ENCODE data around the gene NLRP10. TPM values are rescaled to one million over a fixed set of nuclear protein-coding genes. Genes with fewer than 3 reads are reported as not detected.

The NLRP10 gene
- total and polyA plus RNA-seq, 4 donors = not detected

- intact Hi-C loops (cut with DNase I) = loop anchor here in 1 of 2 donors (10.0 kb wide), 1 partner anchor 289 kb away; no protein-coding TSS in a partner anchor
- Histone ChIP-seq H3K27me3 (ENCODE audit: control insufficient read depth in 1 of 2, insufficient read depth in 2 of 2, low read length in 1 of 2) (no peaks in the 10 kb centered on the region), H3K36me3 (ENCODE audit: control insufficient read depth in 1 of 2, insufficient read depth in 2 of 2, low read length in 1 of 2) (no peaks in the 10 kb centered on the region), H3K4me3 (ENCODE audit: low read length in 2 of 2) (no peak overlapping the region), H3K27ac (ENCODE audit: low read depth in 1 of 2, low read length in 2 of 2) (no peak overlapping the region), H3K4me1 (ENCODE audit: control insufficient read depth in 1 of 2, insufficient read depth in 2 of 2, low read length in 2 of 2) (no peaks in the 10 kb centered on the region), H3K9me3 (ENCODE audit: control insufficient read depth, low read length) (no peaks in the 10 kb centered on the region)
- whole genome bisulfite sequencing, 2 donors = 78 to 79% methylated on average over 7 of the region's 7 CpGs
- DNase-seq (no peak), ATAC-seq (ENCODE audit: low FRiP score) (no peak)
These were observed 18.8 kb upstream of the NLRP10 start for GRCh38 chr11:7983832-7984590.

GRCh38 chr11:7982582-7983119, 17.4 kb upstream of the NLRP10 start:
- no peak for ATAC-seq (ENCODE audit: low FRiP score)
- no peak overlapping the region for H3K4me3 ChIP-seq (ENCODE audit: low read length in 2 of 2)
- H3K27ac ChIP-seq (ENCODE audit: low read depth in 1 of 2, low read length in 2 of 2) = no peak overlapping the region
- intact Hi-C loops (cut with DNase I) = loop anchor here in 1 of 2 donors (10.0 kb wide), 1 partner anchor 288 kb away; no protein-coding TSS in a partner anchor
- no peak for DNase-seq
- no peaks in the 10 kb centered on the region for H3K27me3 ChIP-seq (ENCODE audit: control insufficient read depth in 1 of 2, insufficient read depth in 2 of 2, low read length in 1 of 2)
- 75 to 92% methylated on average over 1 of the region's 1 CpG for WGBS, 2 donors
- H3K9me3 ChIP-seq (ENCODE audit: control insufficient read depth, low read length) = no peaks in the 10 kb centered on the region
- no peaks in the 10 kb centered on the region for H3K36me3 ChIP-seq (ENCODE audit: control insufficient read depth in 1 of 2, insufficient read depth in 2 of 2, low read length in 1 of 2)
- H3K4me1 ChIP-seq (ENCODE audit: control insufficient read depth in 1 of 2, insufficient read depth in 2 of 2, low read length in 2 of 2) = no peaks in the 10 kb centered on the region

GRCh38 chr11:7981619-7982157, 16.4 kb upstream of the NLRP10 start:
- Histone ChIP-seq H3K27ac (ENCODE audit: low read depth in 1 of 2, low read length in 2 of 2) (no peak overlapping the region), H3K4me1 (ENCODE audit: control insufficient read depth in 1 of 2, insufficient read depth in 2 of 2, low read length in 2 of 2) (no peaks in the 10 kb centered on the region), H3K36me3 (ENCODE audit: control insufficient read depth in 1 of 2, insufficient read depth in 2 of 2, low read length in 1 of 2) (no peaks in the 10 kb centered on the region), H3K27me3 (ENCODE audit: control insufficient read depth in 1 of 2, insufficient read depth in 2 of 2, low read length in 1 of 2) (no peaks in the 10 kb centered on the region), H3K9me3 (ENCODE audit: control insufficient read depth, low read length) (no peaks in the 10 kb centered on the region), H3K4me3 (ENCODE audit: low read length in 2 of 2) (no peak overlapping the region)
- 71 to 80% methylated on average over 1 of the region's 1 CpG for WGBS, 2 donors
- DNase-seq (no peak), ATAC-seq (ENCODE audit: low FRiP score) (no peak)
- intact Hi-C loops (cut with DNase I) = loop anchor here in 1 of 2 donors (10.0 kb wide), 1 partner anchor 287 kb away; no protein-coding TSS in a partner anchor

- Histone ChIP-seq H3K27ac (ENCODE audit: low read depth in 1 of 2, low read length in 2 of 2) (no peak overlapping the region), H3K36me3 (ENCODE audit: control insufficient read depth in 1 of 2, insufficient read depth in 2 of 2, low read length in 1 of 2) (no peaks in the 10 kb centered on the region), H3K4me1 (ENCODE audit: control insufficient read depth in 1 of 2, insufficient read depth in 2 of 2, low read length in 2 of 2) (no peaks in the 10 kb centered on the region), H3K27me3 (ENCODE audit: control insufficient read depth in 1 of 2, insufficient read depth in 2 of 2, low read length in 1 of 2) (no peaks in the 10 kb centered on the region), H3K9me3 (ENCODE audit: control insufficient read depth, low read length) (no peaks in the 10 kb centered on the region), H3K4me3 (ENCODE audit: low read length in 2 of 2) (no peak overlapping the region)
- intact Hi-C loops (cut with DNase I) = no loop called here
- no peak for DNase-seq
- ATAC-seq (ENCODE audit: low FRiP score) = no peak
- WGBS, 2 donors = 10 to 14% methylated on average over 5 of the region's 5 CpGs
These were observed 12.1 kb upstream of the NLRP10 start for GRCh38 chr11:7977232-7977917.

GRCh38 chr11:7974668-7975067, 9.4 kb upstream of the NLRP10 start:
- Histone ChIP-seq H3K4me3 (ENCODE audit: low read length in 2 of 2) (no peak overlapping the region), H3K9me3 (ENCODE audit: control insufficient read depth, low read length) (no peaks in the 10 kb centered on the region), H3K36me3 (ENCODE audit: control insufficient read depth in 1 of 2, insufficient read depth in 2 of 2, low read length in 1 of 2) (no peaks in the 10 kb centered on the region), H3K4me1 (ENCODE audit: control insufficient read depth in 1 of 2, insufficient read depth in 2 of 2, low read length in 2 of 2) (no peaks in the 10 kb centered on the region), H3K27ac (ENCODE audit: low read depth in 1 of 2, low read length in 2 of 2) (no peak overlapping the region), H3K27me3 (ENCODE audit: control insufficient read depth in 1 of 2, insufficient read depth in 2 of 2, low read length in 1 of 2) (no peaks in the 10 kb centered on the region)
- DNase-seq = no peak
- ATAC-seq (ENCODE audit: low FRiP score) = no peak
- 88 to 94% methylated on average over 2 of the region's 2 CpGs for WGBS, 2 donors
- intact Hi-C loops (cut with DNase I) = no loop called here

- Histone ChIP-seq H3K36me3 (ENCODE audit: control insufficient read depth in 1 of 2, insufficient read depth in 2 of 2, low read length in 1 of 2) (no peaks in the 10 kb centered on the region), H3K27ac (ENCODE audit: low read depth in 1 of 2, low read length in 2 of 2) (no peak overlapping the region), H3K9me3 (ENCODE audit: control insufficient read depth, low read length) (no peaks in the 10 kb centered on the region), H3K27me3 (ENCODE audit: control insufficient read depth in 1 of 2, insufficient read depth in 2 of 2, low read length in 1 of 2) (peaks cover 0 to under 1% of the 10 kb centered on the region in 2 donors), H3K4me1 (ENCODE audit: control insufficient read depth in 1 of 2, insufficient read depth in 2 of 2, low read length in 2 of 2) (no peaks in the 10 kb centered on the region), H3K4me3 (ENCODE audit: low read length in 2 of 2) (no peak overlapping the region)
- 65 to 76% methylated on average over 5 of the region's 5 CpGs for WGBS, 2 donors
- DNase-seq (no peak), ATAC-seq (ENCODE audit: low FRiP score) (no peak)
- intact Hi-C loops (cut with DNase I) = no loop called here
These were observed 7.8 kb upstream of the NLRP10 start for GRCh38 chr11:7973011-7973410.

GRCh38 chr11:7971846-7972245, 6.6 kb upstream of the NLRP10 start:
- H3K27ac ChIP-seq (ENCODE audit: low read depth in 1 of 2, low read length in 2 of 2) = no peak overlapping the region
- intact Hi-C loops (cut with DNase I) = no loop called here

GRCh38 chr11:7969756-7970646, 4.8 kb upstream of the NLRP10 start:
- no peaks in the 10 kb centered on the region for H3K4me1 ChIP-seq (ENCODE audit: control insufficient read depth in 1 of 2, insufficient read depth in 2 of 2, low read length in 2 of 2)
- no peaks in the 10 kb centered on the region for H3K36me3 ChIP-seq (ENCODE audit: control insufficient read depth in 1 of 2, insufficient read depth in 2 of 2, low read length in 1 of 2)
- ATAC-seq (ENCODE audit: low FRiP score) (no peak), DNase-seq (no peak)
- intact Hi-C loops (cut with DNase I) = no loop called here
- H3K9me3 ChIP-seq (ENCODE audit: control insufficient read depth, low read length) = no peaks in the 10 kb centered on the region
- H3K27ac ChIP-seq (ENCODE audit: low read depth in 1 of 2, low read length in 2 of 2) = no peak overlapping the region
- WGBS, 2 donors = 68 to 69% methylated on average over 3 of the region's 3 CpGs
- peaks cover 0 to 3% of the 10 kb centered on the region in 2 donors for H3K27me3 ChIP-seq (ENCODE audit: control insufficient read depth in 1 of 2, insufficient read depth in 2 of 2, low read length in 1 of 2)
- no peak overlapping the region for H3K4me3 ChIP-seq (ENCODE audit: low read length in 2 of 2)

More at GRCh38 chr11:7971846-7972245, 6.6 kb upstream of the NLRP10 start:
- DNase-seq = no peak
- Histone ChIP-seq H3K9me3 (ENCODE audit: control insufficient read depth, low read length) (no peaks in the 10 kb centered on the region), H3K27me3 (ENCODE audit: control insufficient read depth in 1 of 2, insufficient read depth in 2 of 2, low read length in 1 of 2) (peaks cover 0 to 3% of the 10 kb centered on the region in 2 donors), H3K4me1 (ENCODE audit: control insufficient read depth in 1 of 2, insufficient read depth in 2 of 2, low read length in 2 of 2) (no peaks in the 10 kb centered on the region), H3K36me3 (ENCODE audit: control insufficient read depth in 1 of 2, insufficient read depth in 2 of 2, low read length in 1 of 2) (no peaks in the 10 kb centered on the region), H3K4me3 (ENCODE audit: low read length in 2 of 2) (no peak overlapping the region)
- no peak for ATAC-seq (ENCODE audit: low FRiP score)

All from aorta (tissue), 5 donors.